HL-60 (cell line): Measurements from ENCODE around the gene CD163L1.

Experiments
- DNase-seq, 2 experiments: peaks; one replicate each; pipeline ENCODE4 v3.0.0-alpha.2; 2010 to 2020; ENCODE audit warnings: low read depth in 1 of 2, low spot score in 1 of 2
- H3K27ac ChIP-seq: fragments of 250-450 bp; sonication (Bioruptor Pico); replicated peaks from 2 replicates; pipeline ENCODE4 v1.5.1; 2020; ENCODE audit warnings: mild to moderate bottlenecking, moderate library complexity
- H3K27me3 ChIP-seq: fragments of 250-450 bp; sonication (Bioruptor Pico); 2 replicates; pipeline ENCODE4 v1.5.1; 2021; ENCODE audit warnings: mild to moderate bottlenecking, moderate library complexity; ENCODE audit not compliant: insufficient read depth, poor library complexity, severe bottlenecking
- H3K4me3 ChIP-seq: replicated peaks from 2 replicates; pipeline ENCODE4 v1.5.1; 2011; ENCODE audit warnings: mild to moderate bottlenecking, control low read depth, low read length; ENCODE audit not compliant: insufficient read depth
- CTCF ChIP-seq: IDR thresholded peaks from one replicate; pipeline ENCODE4 v1.5.1; 2011; ENCODE audit warnings: low read length, control low read depth, inconsistent platforms; ENCODE audit not compliant: insufficient read depth
- GABPA ChIP-seq: IDR thresholded peaks from 2 replicates; pipeline ENCODE4 v1.6.1; 2012; ENCODE audit warnings: low read depth
- POLR2AphosphoS5 ChIP-seq: IDR thresholded peaks from 2 replicates; pipeline ENCODE4 v1.6.1; 2012; ENCODE audit warnings: low read depth
- SPI1 ChIP-seq: IDR thresholded peaks from 2 replicates; pipeline ENCODE4 v1.6.1; 2012; ENCODE audit warnings: low read depth, mild to moderate bottlenecking, borderline replicate concordance
- TF ChIP-seq, protein P1 (sequence below): IDR thresholded peaks from 2 replicates; pipeline ENCODE4 v1.6.1; 2012; ENCODE audit warnings: low read depth; ENCODE audit not compliant: insufficient replicate concordance

The CD163L1 gene

DNA sequence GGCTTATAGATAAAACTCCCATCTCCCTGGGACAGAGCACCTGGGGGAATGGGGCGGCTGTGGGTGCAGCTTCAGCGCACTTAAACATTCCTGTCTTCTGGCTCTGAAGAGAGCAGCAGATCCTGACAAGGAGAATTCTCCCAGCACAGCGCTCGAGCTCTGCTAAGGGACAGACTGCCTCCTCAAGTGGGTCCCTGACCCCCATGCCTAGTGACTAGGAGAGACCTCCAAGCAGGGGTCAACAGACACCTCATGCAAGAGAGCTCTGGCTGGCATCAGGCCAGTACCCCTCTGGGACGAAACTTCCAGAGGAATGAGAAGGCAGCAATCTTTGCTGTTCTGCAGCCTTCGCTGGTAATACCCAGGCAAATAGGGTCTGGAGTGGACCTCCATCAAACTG lies 28.1 kb upstream of the CD163L1 start:
- no peak overlapping the region for H3K4me3 ChIP-seq
- H3K27me3 ChIP-seq: no peaks in the 10 kb centered on the region
- TF ChIP-seq SPI1 (no peak), POLR2AphosphoS5 (no peak), GABPA (no peak), CTCF (no peak)
- TF ChIP-seq, protein P1, sequence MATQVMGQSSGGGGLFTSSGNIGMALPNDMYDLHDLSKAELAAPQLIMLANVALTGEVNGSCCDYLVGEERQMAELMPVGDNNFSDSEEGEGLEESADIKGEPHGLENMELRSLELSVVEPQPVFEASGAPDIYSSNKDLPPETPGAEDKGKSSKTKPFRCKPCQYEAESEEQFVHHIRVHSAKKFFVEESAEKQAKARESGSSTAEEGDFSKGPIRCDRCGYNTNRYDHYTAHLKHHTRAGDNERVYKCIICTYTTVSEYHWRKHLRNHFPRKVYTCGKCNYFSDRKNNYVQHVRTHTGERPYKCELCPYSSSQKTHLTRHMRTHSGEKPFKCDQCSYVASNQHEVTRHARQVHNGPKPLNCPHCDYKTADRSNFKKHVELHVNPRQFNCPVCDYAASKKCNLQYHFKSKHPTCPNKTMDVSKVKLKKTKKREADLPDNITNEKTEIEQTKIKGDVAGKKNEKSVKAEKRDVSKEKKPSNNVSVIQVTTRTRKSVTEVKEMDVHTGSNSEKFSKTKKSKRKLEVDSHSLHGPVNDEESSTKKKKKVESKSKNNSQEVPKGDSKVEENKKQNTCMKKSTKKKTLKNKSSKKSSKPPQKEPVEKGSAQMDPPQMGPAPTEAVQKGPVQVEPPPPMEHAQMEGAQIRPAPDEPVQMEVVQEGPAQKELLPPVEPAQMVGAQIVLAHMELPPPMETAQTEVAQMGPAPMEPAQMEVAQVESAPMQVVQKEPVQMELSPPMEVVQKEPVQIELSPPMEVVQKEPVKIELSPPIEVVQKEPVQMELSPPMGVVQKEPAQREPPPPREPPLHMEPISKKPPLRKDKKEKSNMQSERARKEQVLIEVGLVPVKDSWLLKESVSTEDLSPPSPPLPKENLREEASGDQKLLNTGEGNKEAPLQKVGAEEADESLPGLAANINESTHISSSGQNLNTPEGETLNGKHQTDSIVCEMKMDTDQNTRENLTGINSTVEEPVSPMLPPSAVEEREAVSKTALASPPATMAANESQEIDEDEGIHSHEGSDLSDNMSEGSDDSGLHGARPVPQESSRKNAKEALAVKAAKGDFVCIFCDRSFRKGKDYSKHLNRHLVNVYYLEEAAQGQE: no peak

DNA sequence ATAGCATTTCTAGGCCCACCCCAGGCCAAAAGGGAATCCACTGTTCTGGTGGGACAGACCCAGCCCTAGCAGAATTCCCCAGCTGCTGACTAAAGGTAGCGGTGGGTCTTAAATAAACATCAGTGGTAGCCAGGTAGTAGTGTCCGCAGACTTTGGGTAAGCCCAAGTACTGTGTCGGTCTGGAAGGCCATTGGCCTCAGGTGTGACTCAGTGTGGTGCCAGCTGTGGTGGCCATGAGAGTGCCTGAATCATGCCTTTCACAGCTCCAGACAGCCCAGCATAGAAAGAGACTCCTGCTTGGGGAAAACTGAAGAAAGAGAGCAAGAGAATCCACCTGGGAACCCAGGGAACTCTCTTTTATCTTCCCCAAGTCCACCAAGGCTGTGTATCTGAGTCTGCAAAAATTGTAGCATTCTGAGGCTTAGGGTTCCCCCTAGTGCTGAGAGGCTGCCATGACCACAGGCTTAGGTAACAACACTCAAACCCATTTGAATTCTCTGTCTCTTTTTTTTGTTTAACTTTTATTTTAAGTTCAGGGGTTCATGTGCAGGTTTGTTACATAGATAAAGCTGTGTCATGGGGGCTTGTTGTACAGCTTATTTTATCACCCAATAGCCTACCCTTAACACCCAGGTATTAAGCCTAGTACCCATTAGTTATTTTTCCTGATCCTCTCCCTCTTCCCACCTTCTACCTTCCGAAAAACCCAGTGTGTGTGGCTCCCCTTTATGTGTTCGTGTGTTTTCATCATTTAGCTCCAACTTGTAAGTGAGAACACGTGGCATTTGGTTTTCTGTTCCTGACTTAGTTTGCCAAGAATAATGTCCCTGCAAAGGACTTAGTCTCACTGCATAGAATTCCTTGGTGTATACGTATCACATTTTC lies 16.7 kb upstream of the CD163L1 start:
- Histone ChIP-seq H3K27ac (no peak overlapping the region), H3K27me3 (no peaks in the 10 kb centered on the region), H3K4me3 (no peak overlapping the region)
- peak; percentile 79 for TF ChIP-seq CTCF
- TF ChIP-seq SPI1: no peak
- TF ChIP-seq POLR2AphosphoS5: no peak
- peak in 1 of 2 experiments; percentile 51 for DNase-seq

More for the DNA sequence above, 28.1 kb upstream of the CD163L1 start:
- H3K27ac ChIP-seq: no peak overlapping the region
- no peak for DNase-seq

DNA sequence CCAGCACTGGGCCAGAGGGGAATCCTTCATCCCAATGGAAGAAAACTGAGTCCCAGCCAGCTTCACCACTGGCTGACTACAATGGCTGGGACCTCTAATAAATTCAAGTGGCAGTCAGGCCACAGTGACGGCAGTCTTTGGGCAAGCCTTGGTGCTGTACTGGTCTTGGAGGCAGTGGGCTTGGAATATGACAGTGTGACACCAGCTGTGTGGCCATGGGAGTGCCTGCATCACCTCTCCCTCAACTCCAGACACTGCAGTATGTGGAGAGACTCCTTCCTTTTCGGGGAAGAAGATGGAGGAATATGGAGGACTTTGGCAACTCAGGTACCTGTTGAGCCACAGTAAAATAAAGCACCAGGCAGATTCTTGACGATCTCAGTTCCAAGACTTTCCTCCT lies 16.0 kb upstream of the CD163L1 start:
- no peak overlapping the region for H3K27ac ChIP-seq
- no peak for DNase-seq
- H3K27me3 ChIP-seq: no peaks in the 10 kb centered on the region
- H3K4me3 ChIP-seq: no peak overlapping the region
- TF ChIP-seq GABPA: no peak
- no peak for TF ChIP-seq POLR2AphosphoS5
- TF ChIP-seq, protein P1: no peak
- no peak for TF ChIP-seq SPI1
- no peak for TF ChIP-seq CTCF
